ENCODE measurements around the gene TNNI2.

DNA sequence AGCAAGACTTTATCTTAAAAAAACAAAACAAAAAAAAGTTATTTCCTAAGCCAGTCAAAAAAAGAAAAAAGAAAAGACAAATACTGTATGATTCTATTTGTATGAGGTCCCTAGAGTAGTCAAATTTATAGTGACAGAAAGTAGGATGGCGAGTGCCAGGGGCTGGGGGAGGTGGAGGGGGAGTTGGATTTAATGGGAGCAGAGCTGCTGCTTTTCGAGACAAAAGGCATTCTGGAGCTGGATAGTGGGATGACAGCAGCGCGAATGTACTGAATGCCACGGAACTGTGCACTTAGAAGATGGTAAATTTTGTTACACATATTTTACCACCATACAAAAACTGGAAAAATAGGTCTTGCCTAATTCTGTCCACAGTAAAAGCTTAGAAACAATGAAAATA is 21.8 kb upstream of the TNNI2 start:
- TF ChIP-seq ZNF274 (IDR thresholded peaks at IDR 0.05; ENCODE audit: low read depth, low read length): no peak
- no peak for TF ChIP-seq YY1 (IDR thresholded peaks at IDR 0.05; ENCODE audit: insufficient read depth, insufficient read length)
- TF ChIP-seq SUZ12 (IDR thresholded peaks at IDR 0.05; ENCODE audit: extremely low read depth, insufficient read depth, insufficient read length): no peak
